Measurements from ENCODE around the gene KCNK4. TPM values are rescaled to one million over a fixed set of nuclear protein-coding genes. Genes with fewer than 3 reads are reported as not detected.
A peak's percentile ranks its signal among the peaks of the same experiment; 100 is the strongest.

Gene KCNK4
- total and polyA plus RNA-seq, 2 of the 13 experiments (the other 11 are each of a cell fraction or from before 2014, with no cell fraction given): not detected

DNA sequence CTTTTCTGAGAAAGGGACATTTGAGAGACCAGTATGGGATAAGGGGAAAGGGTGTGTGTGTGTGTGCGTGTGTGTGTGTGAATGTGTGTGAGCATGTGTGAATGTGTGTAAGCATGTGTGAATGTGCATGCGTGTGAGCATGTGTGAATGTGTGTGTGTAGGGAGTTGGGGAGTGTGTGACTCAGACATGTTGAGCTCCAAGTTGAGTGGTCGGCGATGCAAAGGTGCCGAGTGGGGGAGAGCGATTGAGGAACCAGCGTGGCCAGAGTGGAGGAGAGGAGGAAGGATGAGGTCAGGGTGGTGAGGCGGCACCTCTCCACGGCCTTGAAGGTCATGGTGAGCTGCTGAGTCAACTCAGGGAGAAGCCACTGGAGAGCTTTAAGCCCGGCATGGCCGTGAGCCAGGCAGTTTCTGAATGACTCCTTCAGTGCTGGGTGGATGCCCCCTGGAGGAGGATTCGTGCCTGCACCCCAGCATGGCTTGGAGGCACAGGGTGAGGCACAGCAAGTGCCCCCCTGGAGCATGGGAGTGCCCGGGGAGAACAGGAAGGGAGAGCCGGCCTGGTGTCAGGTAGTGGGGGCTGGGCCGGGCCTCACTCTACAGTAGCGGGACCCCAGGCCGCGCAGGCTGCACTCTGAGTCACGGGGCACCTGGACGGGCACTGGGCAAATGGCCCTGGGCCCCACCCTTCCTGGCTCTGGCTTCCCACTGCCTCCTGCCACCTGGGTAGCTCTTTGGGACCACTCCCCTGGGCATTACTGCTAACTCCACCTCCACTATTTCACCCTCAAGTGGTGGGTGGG, 40.7 kb downstream of the KCNK4 start (continued):
- no peak for TF ChIP-seq ZFP37 (CRISPR knock-in tag; IDR thresholded peaks at IDR 0.05; ENCODE audit: borderline replicate concordance)
- TF ChIP-seq, protein P1, sequence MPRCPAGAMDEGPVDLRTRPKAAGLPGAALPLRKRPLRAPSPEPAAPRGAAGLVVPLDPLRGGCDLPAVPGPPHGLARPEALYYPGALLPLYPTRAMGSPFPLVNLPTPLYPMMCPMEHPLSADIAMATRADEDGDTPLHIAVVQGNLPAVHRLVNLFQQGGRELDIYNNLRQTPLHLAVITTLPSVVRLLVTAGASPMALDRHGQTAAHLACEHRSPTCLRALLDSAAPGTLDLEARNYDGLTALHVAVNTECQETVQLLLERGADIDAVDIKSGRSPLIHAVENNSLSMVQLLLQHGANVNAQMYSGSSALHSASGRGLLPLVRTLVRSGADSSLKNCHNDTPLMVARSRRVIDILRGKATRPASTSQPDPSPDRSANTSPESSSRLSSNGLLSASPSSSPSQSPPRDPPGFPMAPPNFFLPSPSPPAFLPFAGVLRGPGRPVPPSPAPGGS (CRISPR knock-in tag; IDR thresholded peaks at IDR 0.05): no peak
- TF ChIP-seq SAP130 (CRISPR knock-in tag; IDR thresholded peaks at IDR 0.05; ENCODE audit: low read depth): peak; percentile 45; the same call in 1 of the 2 replicates
- no peak for TF ChIP-seq ZNF20 (CRISPR knock-in tag; IDR thresholded peaks at IDR 0.05)
- 0 out of 2 replicates have a peak, but pooled peaks have one; percentile 14 for TF ChIP-seq ZNF230 (CRISPR knock-in tag; IDR thresholded peaks at IDR 0.05)
- no peak for TF ChIP-seq ZNF121 (CRISPR knock-in tag; IDR thresholded peaks at IDR 0.05)
- no peak for TF ChIP-seq RFX3 (CRISPR knock-in tag; IDR thresholded peaks at IDR 0.05)
- no peak for TF ChIP-seq GPN1 (CRISPR knock-in tag; IDR thresholded peaks at IDR 0.05; ENCODE audit: borderline replicate concordance)
- no peak for TF ChIP-seq EP300 (IDR thresholded peaks at IDR 0.05; ENCODE audit: low read depth in 2 of 2, low read length in 2 of 2)
- no peak for TF ChIP-seq EP300 (CRISPR knock-in tag; IDR thresholded peaks at IDR 0.05; ENCODE audit: borderline replicate concordance)
- TF ChIP-seq ZNF33B (CRISPR knock-in tag; IDR thresholded peaks at IDR 0.05): no peak
- TF ChIP-seq, protein P2, sequence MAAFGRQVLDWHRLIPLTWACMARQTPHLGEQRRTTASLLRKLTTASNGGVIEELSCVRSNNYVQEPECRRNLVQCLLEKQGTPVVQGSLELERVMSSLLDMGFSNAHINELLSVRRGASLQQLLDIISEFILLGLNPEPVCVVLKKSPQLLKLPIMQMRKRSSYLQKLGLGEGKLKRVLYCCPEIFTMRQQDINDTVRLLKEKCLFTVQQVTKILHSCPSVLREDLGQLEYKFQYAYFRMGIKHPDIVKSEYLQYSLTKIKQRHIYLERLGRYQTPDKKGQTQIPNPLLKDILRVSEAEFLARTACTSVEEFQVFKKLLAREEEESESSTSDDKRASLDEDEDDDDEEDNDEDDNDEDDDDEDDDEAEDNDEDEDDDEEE (CRISPR knock-in tag; IDR thresholded peaks at IDR 0.05): no peak
- TF ChIP-seq, protein P3, sequence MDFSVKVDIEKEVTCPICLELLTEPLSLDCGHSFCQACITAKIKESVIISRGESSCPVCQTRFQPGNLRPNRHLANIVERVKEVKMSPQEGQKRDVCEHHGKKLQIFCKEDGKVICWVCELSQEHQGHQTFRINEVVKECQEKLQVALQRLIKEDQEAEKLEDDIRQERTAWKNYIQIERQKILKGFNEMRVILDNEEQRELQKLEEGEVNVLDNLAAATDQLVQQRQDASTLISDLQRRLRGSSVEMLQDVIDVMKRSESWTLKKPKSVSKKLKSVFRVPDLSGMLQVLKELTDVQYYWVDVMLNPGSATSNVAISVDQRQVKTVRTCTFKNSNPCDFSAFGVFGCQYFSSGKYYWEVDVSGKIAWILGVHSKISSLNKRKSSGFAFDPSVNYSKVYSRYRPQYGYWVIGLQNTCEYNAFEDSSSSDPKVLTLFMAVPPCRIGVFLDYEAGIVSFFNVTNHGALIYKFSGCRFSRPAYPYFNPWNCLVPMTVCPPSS (IDR thresholded peaks at IDR 0.05): no peak
- no peak for TF ChIP-seq LCORL (IDR thresholded peaks at IDR 0.05)
- peak; percentile 33; the same call in 1 of the 2 replicates for TF ChIP-seq LCORL (CRISPR knock-in tag; IDR thresholded peaks at IDR 0.05)
- TF ChIP-seq, protein P4, sequence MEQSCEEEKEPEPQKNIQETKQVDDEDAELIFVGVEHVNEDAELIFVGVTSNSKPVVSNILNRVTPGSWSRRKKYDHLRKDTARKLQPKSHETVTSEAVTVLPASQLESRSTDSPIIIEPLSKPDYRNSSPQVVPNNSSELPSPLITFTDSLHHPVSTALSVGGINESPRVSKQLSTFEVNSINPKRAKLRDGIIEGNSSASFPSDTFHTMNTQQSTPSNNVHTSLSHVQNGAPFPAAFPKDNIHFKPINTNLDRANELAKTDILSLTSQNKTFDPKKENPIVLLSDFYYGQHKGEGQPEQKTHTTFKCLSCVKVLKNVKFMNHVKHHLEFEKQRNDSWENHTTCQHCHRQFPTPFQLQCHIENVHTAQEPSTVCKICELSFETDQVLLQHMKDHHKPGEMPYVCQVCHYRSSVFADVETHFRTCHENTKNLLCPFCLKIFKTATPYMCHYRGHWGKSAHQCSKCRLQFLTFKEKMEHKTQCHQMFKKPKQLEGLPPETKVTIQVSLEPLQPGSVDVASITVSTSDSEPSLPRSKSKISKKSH (CRISPR knock-in tag; IDR thresholded peaks at IDR 0.05; ENCODE audit: borderline replicate concordance): no peak
- TF ChIP-seq ZBTB7B (CRISPR knock-in tag; IDR thresholded peaks at IDR 0.05): 0 out of 2 replicates have a peak, but pooled peaks have one; percentile 58
- no peak for TF ChIP-seq GTF3A (CRISPR knock-in tag; conservative IDR thresholded peaks at IDR 0.05)
- TF ChIP-seq, protein P5, sequence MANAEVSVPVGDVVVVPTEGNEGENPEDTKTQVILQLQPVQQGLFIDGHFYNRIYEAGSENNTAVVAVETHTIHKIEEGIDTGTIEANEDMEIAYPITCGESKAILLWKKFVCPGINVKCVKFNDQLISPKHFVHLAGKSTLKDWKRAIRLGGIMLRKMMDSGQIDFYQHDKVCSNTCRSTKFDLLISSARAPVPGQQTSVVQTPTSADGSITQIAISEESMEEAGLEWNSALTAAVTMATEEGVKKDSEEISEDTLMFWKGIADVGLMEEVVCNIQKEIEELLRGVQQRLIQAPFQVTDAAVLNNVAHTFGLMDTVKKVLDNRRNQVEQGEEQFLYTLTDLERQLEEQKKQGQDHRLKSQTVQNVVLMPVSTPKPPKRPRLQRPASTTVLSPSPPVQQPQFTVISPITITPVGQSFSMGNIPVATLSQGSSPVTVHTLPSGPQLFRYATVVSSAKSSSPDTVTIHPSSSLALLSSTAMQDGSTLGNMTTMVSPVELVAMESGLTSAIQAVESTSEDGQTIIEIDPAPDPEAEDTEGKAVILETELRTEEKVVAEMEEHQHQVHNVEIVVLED (CRISPR knock-in tag; IDR thresholded peaks at IDR 0.05; ENCODE audit: borderline replicate concordance): no peak
- TF ChIP-seq ZFYVE20 (CRISPR knock-in tag; IDR thresholded peaks at IDR 0.05; ENCODE audit: borderline replicate concordance, low read depth): no peak
- TF ChIP-seq FOXA1 (IDR thresholded peaks at IDR 0.05): no peak
- TF ChIP-seq FOXA1 (CRISPR knock-in tag; IDR thresholded peaks at IDR 0.05): no peak
- TF ChIP-seq TBX2 (CRISPR knock-in tag; IDR thresholded peaks at IDR 0.05; ENCODE audit: borderline replicate concordance): no peak; the same call in none of the 2 replicates
- no peak for TF ChIP-seq NR2F1 (CRISPR knock-in tag; IDR thresholded peaks at IDR 0.05)

Data from HepG2 (cell line).